C4-2B (cell line): ENCODE results near the gene TEX19.
"Not testable (repeated sequence)": the region's sequence is repeated elsewhere in the genome, so short reads cannot be mapped to it uniquely, and the experiment has no call there.

Experiments
- H3K27ac ChIP-seq: fragments of 450-650 bp; 2 replicates; pipeline ENCODE4 v1.5.1; 2017
- ZFX ChIP-seq: fragments of 450-650 bp; IDR thresholded peaks from 2 replicates; pipeline ENCODE4 v1.6.1; 2017
- TF ChIP-seq, protein P1 (sequence below): fragments of 450-650 bp; conservative IDR thresholded peaks from 2 replicates; pipeline ENCODE4 v1.5.1; 2017; ENCODE audit warnings: mild to moderate bottlenecking

TEX19 gene

DNA sequence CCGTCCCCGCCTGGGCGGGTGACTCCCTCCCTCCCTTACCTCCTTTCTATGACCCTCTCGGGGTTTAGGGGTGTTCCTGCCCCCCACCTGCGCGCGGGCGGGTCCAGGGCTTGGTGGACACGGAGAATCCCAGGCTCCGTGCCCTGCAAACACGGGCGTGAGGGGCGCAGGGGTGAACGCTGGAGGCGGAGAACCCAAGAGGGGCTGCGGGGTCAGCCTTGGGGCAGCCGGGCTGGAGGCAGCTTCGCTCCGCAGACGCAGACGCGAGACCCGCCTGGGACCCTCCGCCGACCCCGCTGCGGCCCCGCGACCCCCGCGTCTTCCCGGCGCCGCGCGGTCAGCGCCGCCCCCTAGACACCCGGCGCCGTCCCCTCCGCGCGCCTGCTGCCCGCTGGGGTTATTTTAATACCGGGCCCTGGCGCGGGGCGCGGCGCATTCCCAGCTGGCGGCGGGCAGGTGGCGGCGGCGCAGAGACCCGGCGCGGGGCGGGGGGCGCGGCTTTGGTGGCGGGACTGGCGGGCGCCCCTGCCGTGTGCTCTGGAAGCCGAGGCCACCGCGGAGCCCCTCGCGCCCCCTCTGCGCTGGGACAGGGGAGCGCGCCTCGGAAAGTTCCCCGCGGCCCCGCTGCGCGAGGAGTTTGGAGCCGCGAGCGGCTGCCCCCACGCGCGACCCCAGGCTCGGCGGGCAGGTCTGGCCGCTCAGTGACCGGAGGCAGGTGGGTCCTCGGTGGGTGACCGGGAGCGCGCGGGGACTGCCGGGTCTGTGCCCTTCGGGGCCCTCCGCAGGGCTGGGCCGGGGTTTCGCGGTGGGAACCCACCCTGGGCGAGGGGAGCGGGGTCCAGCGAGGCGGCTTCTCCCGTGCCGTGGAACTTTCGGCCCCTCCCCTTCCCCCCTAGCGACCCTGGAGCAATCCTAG is 12.5 kb downstream of the TEX19 start, which contains the start of gene UTS2R:
Gene UTS2R, plus strand, starts transcription at position 433 of the 916 bp plus-strand sequence. CDS start 2,560 bp downstream, outside the sequence.
- H3K27ac ChIP-seq, result no peak within 1 kb of the TSS
- TF ChIP-seq ZFX, result no peak
- TF ChIP-seq, protein P1, sequence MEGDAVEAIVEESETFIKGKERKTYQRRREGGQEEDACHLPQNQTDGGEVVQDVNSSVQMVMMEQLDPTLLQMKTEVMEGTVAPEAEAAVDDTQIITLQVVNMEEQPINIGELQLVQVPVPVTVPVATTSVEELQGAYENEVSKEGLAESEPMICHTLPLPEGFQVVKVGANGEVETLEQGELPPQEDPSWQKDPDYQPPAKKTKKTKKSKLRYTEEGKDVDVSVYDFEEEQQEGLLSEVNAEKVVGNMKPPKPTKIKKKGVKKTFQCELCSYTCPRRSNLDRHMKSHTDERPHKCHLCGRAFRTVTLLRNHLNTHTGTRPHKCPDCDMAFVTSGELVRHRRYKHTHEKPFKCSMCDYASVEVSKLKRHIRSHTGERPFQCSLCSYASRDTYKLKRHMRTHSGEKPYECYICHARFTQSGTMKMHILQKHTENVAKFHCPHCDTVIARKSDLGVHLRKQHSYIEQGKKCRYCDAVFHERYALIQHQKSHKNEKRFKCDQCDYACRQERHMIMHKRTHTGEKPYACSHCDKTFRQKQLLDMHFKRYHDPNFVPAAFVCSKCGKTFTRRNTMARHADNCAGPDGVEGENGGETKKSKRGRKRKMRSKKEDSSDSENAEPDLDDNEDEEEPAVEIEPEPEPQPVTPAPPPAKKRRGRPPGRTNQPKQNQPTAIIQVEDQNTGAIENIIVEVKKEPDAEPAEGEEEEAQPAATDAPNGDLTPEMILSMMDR, result no peak

DNA sequence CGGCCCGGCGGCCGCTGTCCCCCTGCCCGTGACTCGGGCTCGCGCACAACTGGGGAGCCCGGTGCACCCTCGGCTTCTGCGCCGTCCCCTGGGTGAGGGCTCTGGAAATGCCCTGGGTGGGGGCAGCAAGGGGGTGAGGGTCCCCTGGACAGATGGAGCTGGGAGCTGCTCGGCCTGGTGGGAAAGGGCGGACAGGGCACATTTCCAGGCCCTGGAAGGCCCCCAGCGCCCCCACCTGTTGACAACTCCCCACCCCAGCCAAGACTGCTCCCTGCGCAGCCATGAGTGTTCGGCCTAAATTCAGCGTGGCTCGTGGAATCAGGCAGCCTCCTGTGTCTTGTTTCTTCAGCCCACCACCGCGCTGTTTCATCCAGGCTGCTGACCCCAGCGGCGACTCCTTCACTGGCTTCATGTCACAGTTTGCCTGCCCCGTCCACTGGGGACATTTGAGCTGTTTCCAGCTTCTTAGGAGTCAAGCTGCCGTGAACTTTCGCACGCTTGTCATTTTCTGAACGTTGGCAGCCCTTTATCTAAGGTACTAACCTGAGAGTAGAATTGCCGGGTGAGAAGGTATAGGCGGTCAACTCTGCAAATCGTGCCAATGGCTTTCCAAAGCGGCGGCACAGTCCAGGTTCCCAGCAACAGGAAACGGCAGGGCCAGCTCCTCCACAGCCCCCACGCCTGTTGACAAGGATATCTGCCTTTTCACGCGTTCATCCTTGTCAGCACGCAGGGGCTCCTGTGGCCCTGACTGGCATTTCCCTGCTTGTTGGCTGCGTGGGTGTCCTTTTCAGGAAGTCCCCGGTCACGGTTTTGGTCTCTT is 13.4 kb downstream of the TEX19 start:
- TF ChIP-seq, protein P1, result no peak
- no peak for TF ChIP-seq ZFX
- H3K27ac ChIP-seq, result no peak overlapping the region

DNA sequence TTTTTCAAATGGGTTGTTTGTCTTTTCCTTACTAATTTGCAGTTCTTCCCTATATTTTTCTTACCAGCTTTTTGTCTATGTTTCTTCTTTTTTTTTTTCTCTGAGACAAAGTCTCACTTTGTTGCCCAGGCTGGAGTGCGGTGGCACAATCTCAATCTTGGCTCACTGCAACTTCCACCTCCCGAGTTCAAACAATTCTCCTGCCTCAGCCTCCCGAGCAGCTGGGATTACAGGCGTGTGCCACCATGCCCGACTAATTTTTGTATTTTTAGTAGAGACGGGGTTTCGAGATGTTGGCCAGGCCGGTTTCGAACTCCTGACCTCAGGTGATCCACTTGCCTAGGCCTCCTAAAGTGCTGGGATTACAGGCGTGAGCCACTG is 14.0 kb downstream of the TEX19 start:
- not testable (repeated sequence) for H3K27ac ChIP-seq

DNA sequence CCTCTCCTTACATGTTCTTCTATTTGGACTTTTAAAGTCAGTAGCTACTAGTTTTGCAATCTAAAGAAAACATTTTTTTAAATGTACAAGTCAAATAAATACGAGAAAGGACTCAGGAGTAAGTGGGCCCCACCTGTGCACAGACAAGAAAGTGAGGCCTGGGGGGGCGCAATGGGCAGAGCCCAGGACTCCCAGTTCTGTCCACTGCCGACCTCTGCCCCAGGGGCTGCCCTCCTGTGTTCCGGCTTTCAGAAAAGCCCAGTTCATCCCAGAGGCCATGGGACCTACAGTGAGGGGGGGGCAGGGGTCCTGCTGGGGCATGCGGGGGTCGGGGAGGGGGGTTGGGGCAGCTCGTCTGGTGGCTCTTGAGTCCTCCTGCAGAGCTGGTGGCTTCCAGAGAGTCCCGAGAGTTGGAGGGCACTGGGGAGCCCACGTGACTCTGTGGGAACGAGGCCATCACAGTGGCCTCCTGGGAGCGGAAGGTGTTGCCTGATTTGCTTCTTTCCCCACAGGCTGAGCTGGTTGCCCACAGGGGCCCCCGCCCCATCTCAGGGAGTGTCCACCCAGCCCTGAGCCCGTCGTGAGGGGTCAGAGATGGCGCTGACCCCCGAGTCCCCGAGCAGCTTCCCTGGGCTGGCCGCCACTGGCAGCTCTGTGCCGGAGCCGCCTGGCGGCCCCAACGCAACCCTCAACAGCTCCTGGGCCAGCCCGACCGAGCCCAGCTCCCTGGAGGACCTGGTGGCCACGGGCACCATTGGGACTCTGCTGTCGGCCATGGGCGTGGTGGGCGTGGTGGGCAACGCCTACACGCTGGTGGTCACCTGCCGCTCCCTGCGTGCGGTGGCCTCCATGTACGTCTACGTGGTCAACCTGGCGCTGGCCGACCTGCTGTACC is 14.9 kb downstream of the TEX19 start:
- no peak overlapping the region for H3K27ac ChIP-seq
- TF ChIP-seq, protein P1, result no peak
- TF ChIP-seq ZFX, result no peak

DNA sequence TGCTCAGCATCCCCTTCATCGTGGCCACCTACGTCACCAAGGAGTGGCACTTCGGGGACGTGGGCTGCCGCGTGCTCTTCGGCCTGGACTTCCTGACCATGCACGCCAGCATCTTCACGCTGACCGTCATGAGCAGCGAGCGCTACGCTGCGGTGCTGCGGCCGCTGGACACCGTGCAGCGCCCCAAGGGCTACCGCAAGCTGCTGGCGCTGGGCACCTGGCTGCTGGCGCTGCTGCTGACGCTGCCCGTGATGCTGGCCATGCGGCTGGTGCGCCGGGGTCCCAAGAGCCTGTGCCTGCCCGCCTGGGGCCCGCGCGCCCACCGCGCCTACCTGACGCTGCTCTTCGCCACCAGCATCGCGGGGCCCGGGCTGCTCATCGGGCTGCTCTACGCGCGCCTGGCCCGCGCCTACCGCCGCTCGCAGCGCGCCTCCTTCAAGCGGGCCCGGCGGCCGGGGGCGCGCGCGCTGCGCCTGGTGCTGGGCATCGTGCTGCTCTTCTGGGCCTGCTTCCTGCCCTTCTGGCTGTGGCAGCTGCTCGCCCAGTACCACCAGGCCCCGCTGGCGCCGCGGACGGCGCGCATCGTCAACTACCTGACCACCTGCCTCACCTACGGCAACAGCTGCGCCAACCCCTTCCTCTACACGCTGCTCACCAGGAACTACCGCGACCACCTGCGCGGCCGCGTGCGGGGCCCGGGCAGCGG is 15.7 kb downstream of the TEX19 start:
- no peak for TF ChIP-seq ZFX
- TF ChIP-seq, protein P1, result no peak
- H3K27ac ChIP-seq, result no peak overlapping the region

DNA sequence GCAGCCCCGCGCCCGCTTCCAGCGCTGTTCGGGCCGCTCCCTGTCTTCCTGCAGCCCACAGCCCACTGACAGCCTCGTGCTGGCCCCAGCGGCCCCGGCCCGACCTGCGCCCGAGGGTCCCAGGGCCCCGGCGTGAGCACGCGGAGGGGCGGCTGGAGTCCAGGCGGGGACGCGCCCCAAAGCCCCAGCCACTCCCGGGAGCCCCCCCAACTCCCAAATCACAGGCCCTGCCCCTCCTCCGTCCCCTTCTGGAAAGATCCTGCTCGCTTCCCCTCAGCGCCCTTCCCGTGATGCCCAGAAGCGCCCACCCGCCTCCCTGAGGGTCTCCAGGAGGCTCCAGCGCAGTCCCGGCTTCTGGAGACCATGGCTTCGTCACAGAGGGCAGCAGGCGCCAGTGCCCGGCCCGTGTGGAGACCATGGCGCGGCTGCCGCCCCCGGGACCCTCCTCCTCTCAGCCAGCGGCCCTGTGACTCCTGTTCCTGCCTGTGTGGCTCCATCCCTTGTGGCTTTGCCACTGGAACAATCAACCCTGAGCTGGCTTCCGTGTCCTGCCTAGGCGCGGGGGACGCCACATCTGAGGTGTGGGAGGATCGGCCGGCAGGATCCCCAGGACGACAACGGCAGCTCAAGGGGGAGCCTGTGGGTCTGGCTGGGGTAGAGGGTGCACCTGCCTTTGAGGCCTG is 16.5 kb downstream of the TEX19 start:
- TF ChIP-seq ZFX, result no peak
- TF ChIP-seq, protein P1, result no peak
- no peak overlapping the region for H3K27ac ChIP-seq
